ENCODE measurements around the gene EGR2. TPM values are rescaled to one million over a fixed set of nuclear protein-coding genes. Genes with fewer than 3 reads are reported as not detected.

EGR2 gene
- polyA plus RNA-seq, 4 donors: 0.45 to 5.4 (median 0.88) TPM

DNA sequence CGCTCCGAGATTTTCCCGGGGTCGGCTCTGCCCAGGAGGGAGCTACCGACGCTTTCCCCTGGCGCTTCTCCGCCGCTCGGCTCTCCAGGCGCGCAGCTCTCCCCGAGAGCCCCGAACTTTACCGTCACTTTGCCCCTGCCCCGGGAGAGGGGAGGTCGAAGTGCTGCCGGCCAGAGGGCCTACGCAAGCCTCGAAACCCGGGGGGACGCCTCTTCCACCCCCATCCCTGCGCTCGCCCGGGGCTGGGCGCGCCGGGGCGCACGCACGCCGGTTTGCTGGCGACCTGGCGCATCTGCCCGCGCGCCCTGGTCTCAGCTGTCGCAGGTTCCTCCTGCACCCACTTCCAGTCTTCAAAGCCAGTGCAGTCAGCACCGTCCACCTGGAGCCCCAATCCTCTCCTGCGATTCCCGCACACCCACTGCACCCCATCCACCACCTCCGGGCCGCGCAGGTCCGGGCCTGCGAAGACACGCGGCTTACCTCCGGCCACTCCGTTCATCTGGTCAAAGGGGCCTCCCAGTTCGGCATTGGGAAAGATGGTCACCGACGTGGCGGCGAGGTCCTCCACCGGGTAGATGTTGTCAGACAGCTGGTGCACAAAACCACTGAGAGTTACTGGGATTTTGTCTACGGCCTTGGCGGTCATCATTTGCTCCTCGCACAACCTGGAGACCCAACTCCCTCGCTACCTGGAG is 638 bp downstream of the EGR2 start:
- WGBS, 3 donors: 1 to 2% (median 1%) methylated on average over 53 to 59 of the region's 60 CpGs
- DNase-seq (peak in 1 of 2 donors; percentile 66), FAIRE-seq (no peak)
- Histone ChIP-seq H3K36me3 (ENCODE audit: control insufficient read depth in 3 of 3, insufficient read depth in 2 of 3, low read depth in 1 of 3, low read length in 3 of 3) (peaks cover 0 to 3% (median 0%) of the 10 kb centered on the region in 3 donors), H3K9me3 (ENCODE audit: control insufficient read depth in 2 of 2, insufficient read depth in 1 of 2, low read depth in 1 of 2, low read length in 1 of 2) (no peaks in the 10 kb centered on the region), H3K4me3 (ENCODE audit: low read depth in 1 of 3, low read length in 3 of 3) (peak overlapping the region in 2 of 3 donors; percentile 75 to 79), H3K27me3 (ENCODE audit: control insufficient read depth in 3 of 3, insufficient read depth in 3 of 3, low read length in 3 of 3) (peaks cover 0 to 62% (median 8%) of the 10 kb centered on the region in 3 donors), H3K27ac (ENCODE audit: low read depth in 1 of 3, low read length in 2 of 3) (peak overlapping the region in 1 of 3 donors; percentile 90), H3K4me1 (ENCODE audit: control insufficient read depth in 3 of 3, insufficient read depth in 2 of 3, low read depth in 1 of 3, low read length in 2 of 3) (peaks cover 8 to 26% (median 13%) of the 10 kb centered on the region in 3 donors)

DNA sequence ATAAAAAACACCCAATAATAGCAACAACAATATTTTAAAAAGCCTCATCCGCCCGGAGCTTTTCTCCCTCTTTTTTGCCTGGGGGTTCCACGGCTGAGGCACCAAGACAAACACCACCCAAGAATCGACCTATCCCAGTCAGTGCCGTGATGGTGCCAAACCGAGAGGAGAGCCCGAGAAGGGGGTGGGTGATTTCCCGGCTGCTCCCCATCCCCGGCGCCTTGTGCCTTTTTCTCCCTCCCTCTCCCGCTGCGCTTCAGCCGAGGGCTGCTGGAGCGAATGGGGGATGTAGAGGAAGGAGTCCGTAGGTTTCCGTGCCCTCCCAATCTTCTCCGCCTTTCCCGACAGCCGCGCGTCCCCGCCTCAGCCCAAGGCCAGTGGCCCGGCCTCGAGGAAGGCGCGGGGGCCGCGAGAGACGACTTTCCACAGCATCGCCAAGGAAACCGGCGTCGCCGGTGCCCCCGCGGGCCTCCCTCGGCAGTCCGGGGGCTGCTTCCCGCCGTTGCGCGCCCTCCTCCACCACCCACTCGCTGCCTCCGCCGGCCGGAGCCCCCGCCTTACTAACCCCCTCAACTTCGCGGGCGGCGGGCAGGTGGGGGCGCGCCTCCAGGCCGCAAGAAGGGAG is 1.3 kb downstream of the EGR2 start:
- peak overlapping the region; percentile 21 to 79 (median 75) for H3K4me3 ChIP-seq (ENCODE audit: low read depth in 1 of 3, low read length in 3 of 3)
- peaks cover 0 to 56% (median 8%) of the 10 kb centered on the region in 3 donors for H3K27me3 ChIP-seq (ENCODE audit: control insufficient read depth in 3 of 3, insufficient read depth in 3 of 3, low read length in 3 of 3)
- H3K36me3 ChIP-seq (ENCODE audit: control insufficient read depth in 3 of 3, insufficient read depth in 2 of 3, low read depth in 1 of 3, low read length in 3 of 3): peaks cover 0 to 3% (median 0%) of the 10 kb centered on the region in 3 donors
- no peak overlapping the region for H3K27ac ChIP-seq (ENCODE audit: low read depth in 1 of 3, low read length in 2 of 3)
- no peak for DNase-seq
- 2 to 3% (median 3%) methylated on average over 52 to 54 of the region's 54 CpGs for WGBS, 3 donors
- no peak for FAIRE-seq
- no peaks in the 10 kb centered on the region for H3K9me3 ChIP-seq (ENCODE audit: control insufficient read depth in 2 of 2, insufficient read depth in 1 of 2, low read depth in 1 of 2, low read length in 1 of 2)
- peaks cover 8 to 26% (median 13%) of the 10 kb centered on the region in 3 donors for H3K4me1 ChIP-seq (ENCODE audit: control insufficient read depth in 3 of 3, insufficient read depth in 2 of 3, low read depth in 1 of 3, low read length in 2 of 3)

- 91 to 95% (median 95%) methylated on average over 5 of the region's 5 CpGs for WGBS, 3 donors
- FAIRE-seq (no peak), DNase-seq (no peak)
Observed at GRCh38 chr10:62813981-62814380, 2.2 kb downstream of the EGR2 start.

DNA sequence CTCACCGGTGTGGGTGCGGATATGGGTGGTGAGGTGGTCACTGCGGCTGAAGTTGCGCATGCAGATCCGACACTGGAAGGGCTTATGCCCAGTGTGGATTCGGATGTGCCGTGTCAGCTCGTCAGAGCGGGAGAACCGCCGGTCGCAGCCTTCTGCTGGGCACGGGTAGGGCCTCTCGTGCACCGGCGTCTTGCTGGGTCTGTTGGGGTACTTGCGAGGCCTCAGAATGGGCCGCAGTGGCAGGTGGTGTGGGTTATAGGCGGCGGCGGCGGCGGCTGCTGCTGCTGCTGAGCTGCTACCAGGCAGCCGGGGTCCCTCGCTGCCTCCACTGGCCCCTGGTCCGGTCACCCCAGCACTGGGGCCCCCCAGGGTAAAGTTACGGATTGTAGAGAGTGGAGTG is 2.7 kb downstream of the EGR2 start:
- peaks cover 0 to 42% (median 8%) of the 10 kb centered on the region in 3 donors for H3K27me3 ChIP-seq (ENCODE audit: control insufficient read depth in 3 of 3, insufficient read depth in 3 of 3, low read length in 3 of 3)
- H3K4me3 ChIP-seq (ENCODE audit: low read depth in 1 of 3, low read length in 3 of 3): no peak overlapping the region
- FAIRE-seq (no peak), DNase-seq (no peak)
- no peak overlapping the region for H3K27ac ChIP-seq (ENCODE audit: low read depth in 1 of 3, low read length in 2 of 3)
- H3K9me3 ChIP-seq (ENCODE audit: control insufficient read depth in 2 of 2, insufficient read depth in 1 of 2, low read depth in 1 of 2, low read length in 1 of 2): no peaks in the 10 kb centered on the region
- WGBS, 3 donors: 92 to 97% (median 95%) methylated on average over 24 to 27 of the region's 27 CpGs
- peaks cover 7 to 18% (median 7%) of the 10 kb centered on the region in 3 donors for H3K4me1 ChIP-seq (ENCODE audit: control insufficient read depth in 3 of 3, insufficient read depth in 2 of 3, low read depth in 1 of 3, low read length in 2 of 3)
- H3K36me3 ChIP-seq (ENCODE audit: control insufficient read depth in 3 of 3, insufficient read depth in 2 of 3, low read depth in 1 of 3, low read length in 3 of 3): peaks cover 0 to 3% (median 0%) of the 10 kb centered on the region in 3 donors

More at GRCh38 chr10:62813981-62814380, 2.2 kb downstream of the EGR2 start:
- Histone ChIP-seq H3K4me3 (ENCODE audit: low read depth in 1 of 3, low read length in 3 of 3) (no peak overlapping the region), H3K27me3 (ENCODE audit: control insufficient read depth in 3 of 3, insufficient read depth in 3 of 3, low read length in 3 of 3) (peaks cover 0 to 47% (median 8%) of the 10 kb centered on the region in 3 donors), H3K4me1 (ENCODE audit: control insufficient read depth in 3 of 3, insufficient read depth in 2 of 3, low read depth in 1 of 3, low read length in 2 of 3) (peaks cover 8 to 22% (median 13%) of the 10 kb centered on the region in 3 donors), H3K36me3 (ENCODE audit: control insufficient read depth in 3 of 3, insufficient read depth in 2 of 3, low read depth in 1 of 3, low read length in 3 of 3) (peaks cover 0 to 3% (median 0%) of the 10 kb centered on the region in 3 donors), H3K9me3 (ENCODE audit: control insufficient read depth in 2 of 2, insufficient read depth in 1 of 2, low read depth in 1 of 2, low read length in 1 of 2) (no peaks in the 10 kb centered on the region), H3K27ac (ENCODE audit: low read depth in 1 of 3, low read length in 2 of 3) (no peak overlapping the region)

DNA sequence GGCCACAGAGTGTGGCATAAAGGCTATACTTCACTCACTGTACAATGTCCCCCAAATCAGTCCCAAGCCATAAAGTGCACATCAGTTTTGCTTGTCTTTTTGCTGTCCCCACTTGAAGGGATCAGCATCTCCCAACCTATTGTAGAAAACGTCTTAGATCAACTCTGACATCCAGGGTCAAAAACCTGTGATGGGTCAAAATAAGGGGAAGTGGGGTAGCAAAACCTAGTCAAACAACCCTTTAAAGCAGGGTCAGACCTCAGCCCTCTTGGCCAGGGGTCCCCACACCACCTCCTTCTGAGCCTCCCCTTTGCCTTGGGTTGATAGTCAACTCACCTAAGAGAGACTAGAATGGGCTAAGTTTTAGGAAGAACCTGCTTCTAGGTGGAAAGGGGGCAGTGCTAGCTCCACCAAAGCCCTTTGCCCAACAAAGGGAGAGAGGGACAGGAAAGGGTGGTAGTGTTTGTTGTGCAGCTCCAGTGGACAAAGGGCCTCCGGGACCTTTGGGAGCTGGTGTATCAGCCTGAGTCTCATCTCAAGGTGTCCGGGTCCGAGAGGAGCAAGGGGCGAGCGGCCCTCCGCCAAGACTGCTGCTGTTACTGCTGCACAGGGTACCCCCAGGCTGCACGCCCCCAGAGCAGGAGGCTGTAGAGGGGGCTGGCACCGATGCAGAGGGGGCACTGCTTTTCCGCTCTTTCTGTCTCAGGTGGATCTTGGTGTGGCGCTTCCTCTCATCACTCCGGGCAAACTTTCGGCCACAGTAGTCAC is 3.3 kb downstream of the EGR2 start:
- DNase-seq (no peak), FAIRE-seq (no peak)
- Histone ChIP-seq H3K36me3 (ENCODE audit: control insufficient read depth in 3 of 3, insufficient read depth in 2 of 3, low read depth in 1 of 3, low read length in 3 of 3) (peaks cover 0 to 3% (median 0%) of the 10 kb centered on the region in 3 donors), H3K4me3 (ENCODE audit: low read depth in 1 of 3, low read length in 3 of 3) (no peak overlapping the region), H3K27me3 (ENCODE audit: control insufficient read depth in 3 of 3, insufficient read depth in 3 of 3, low read length in 3 of 3) (peaks cover 0 to 38% (median 8%) of the 10 kb centered on the region in 3 donors), H3K4me1 (ENCODE audit: control insufficient read depth in 3 of 3, insufficient read depth in 2 of 3, low read depth in 1 of 3, low read length in 2 of 3) (peaks cover 4 to 14% (median 6%) of the 10 kb centered on the region in 3 donors), H3K27ac (ENCODE audit: low read depth in 1 of 3, low read length in 2 of 3) (no peak overlapping the region), H3K9me3 (ENCODE audit: control insufficient read depth in 2 of 2, insufficient read depth in 1 of 2, low read depth in 1 of 2, low read length in 1 of 2) (no peaks in the 10 kb centered on the region)
- whole genome bisulfite sequencing, 3 donors: 87 to 93% (median 89%) methylated on average over 11 to 13 of the region's 13 CpGs

DNA sequence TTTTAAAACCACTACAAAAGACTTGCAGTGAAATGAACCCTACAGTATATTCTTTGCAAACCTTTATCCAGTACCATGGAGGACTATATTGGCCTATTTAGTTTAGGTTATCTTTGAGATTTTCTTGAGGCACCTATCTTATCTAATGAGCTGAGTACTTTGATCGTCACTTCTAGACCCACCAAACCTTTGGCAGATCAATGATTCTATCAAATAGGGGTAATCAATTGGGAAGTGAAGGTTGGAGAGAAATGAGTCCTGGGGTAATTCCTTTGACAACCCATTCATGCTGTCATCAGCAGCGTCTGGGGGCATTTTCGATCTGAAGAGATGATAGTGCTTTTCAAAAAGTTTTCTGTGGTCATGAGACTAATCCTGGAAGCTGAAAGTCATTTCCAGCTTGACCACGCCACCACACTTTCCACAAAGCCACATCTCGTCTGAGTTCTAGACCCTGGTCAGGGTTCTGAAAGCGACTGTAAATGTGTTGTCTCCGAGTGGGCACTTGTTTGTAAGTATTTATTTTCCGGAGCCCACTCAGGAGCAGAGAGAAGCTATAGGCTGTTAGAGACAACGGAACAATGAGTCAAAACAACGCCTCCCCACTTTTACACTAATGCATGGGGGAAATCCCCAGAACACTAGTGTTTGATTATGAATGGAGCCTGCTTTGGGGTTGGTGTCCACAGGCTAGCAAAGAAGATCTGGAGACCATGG is 4.8 kb downstream of the EGR2 start:
- Histone ChIP-seq H3K9me3 (ENCODE audit: control insufficient read depth in 2 of 2, insufficient read depth in 1 of 2, low read depth in 1 of 2, low read length in 1 of 2) (no peaks in the 10 kb centered on the region), H3K27ac (ENCODE audit: low read depth in 1 of 3, low read length in 2 of 3) (no peak overlapping the region), H3K4me1 (ENCODE audit: control insufficient read depth in 3 of 3, insufficient read depth in 2 of 3, low read depth in 1 of 3, low read length in 2 of 3) (peaks cover 4 to 14% (median 6%) of the 10 kb centered on the region in 3 donors), H3K36me3 (ENCODE audit: control insufficient read depth in 3 of 3, insufficient read depth in 2 of 3, low read depth in 1 of 3, low read length in 3 of 3) (peaks cover 0 to 3% (median 0%) of the 10 kb centered on the region in 3 donors), H3K4me3 (ENCODE audit: low read depth in 1 of 3, low read length in 3 of 3) (no peak overlapping the region), H3K27me3 (ENCODE audit: control insufficient read depth in 3 of 3, insufficient read depth in 3 of 3, low read length in 3 of 3) (peaks cover 0 to 38% (median 8%) of the 10 kb centered on the region in 3 donors)
- DNase-seq (no peak), FAIRE-seq (no peak)
- 62 to 78% (median 67%) methylated on average over 10 of the region's 10 CpGs for WGBS, 3 donors

DNA sequence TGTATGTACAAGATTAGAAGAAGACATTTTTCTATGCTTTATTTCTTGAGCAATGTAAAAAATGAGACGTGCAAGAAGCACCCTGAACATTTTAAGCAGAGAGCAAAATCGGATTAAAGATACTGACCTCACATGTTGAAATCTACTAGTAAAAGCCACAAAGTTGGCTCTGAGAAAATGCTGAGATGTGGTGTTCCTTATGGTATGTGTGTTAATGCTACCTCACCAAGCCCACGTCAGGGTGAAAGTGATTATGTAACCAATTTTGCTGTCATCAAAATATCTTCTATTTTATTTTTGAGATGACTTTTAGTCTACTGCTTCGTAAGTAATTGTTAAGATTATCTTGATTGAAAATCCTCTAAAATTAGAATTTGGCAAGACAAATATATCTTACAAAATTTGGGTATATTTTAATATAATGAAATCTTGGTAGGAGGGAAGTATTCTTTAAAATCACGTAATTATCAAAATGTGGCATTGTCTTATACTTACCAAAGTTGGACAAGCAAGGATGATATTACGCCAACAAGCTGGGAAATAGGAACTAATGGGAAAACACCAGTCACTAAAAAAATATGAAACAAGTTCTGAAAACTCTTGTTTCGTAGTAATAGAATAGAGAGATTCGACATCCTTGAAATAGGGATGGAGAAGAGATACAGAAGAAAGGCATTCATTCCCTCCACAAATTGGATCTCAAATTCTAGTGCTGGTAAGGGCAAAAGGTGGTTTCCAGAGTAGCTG is 5.8 kb downstream of the EGR2 start:
- Histone ChIP-seq H3K27me3 (ENCODE audit: control insufficient read depth in 3 of 3, insufficient read depth in 3 of 3, low read length in 3 of 3) (peaks cover 0 to 29% (median 8%) of the 10 kb centered on the region in 3 donors), H3K4me3 (ENCODE audit: low read depth in 1 of 3, low read length in 3 of 3) (no peak overlapping the region), H3K9me3 (ENCODE audit: control insufficient read depth in 2 of 2, insufficient read depth in 1 of 2, low read depth in 1 of 2, low read length in 1 of 2) (no peaks in the 10 kb centered on the region), H3K27ac (ENCODE audit: low read depth in 1 of 3, low read length in 2 of 3) (no peak overlapping the region), H3K36me3 (ENCODE audit: control insufficient read depth in 3 of 3, insufficient read depth in 2 of 3, low read depth in 1 of 3, low read length in 3 of 3) (peaks cover 0 to 5% (median 0%) of the 10 kb centered on the region in 3 donors), H3K4me1 (ENCODE audit: control insufficient read depth in 3 of 3, insufficient read depth in 2 of 3, low read depth in 1 of 3, low read length in 2 of 3) (peaks cover 0 to 7% (median 2%) of the 10 kb centered on the region in 3 donors)
- no peak for FAIRE-seq
- WGBS, 3 donors: 90 to 95% (median 90%) methylated on average over 8 of the region's 8 CpGs
- no peak for DNase-seq
